K562 (cell line): ENCODE measurements around the gene ADAM33. TPM values are rescaled to one million over a fixed set of nuclear protein-coding genes. Genes with fewer than 3 reads are reported as not detected.

Experiments
- C11orf30 ChIP-seq: fragments of 450-650 bp; IDR thresholded peaks from 2 replicates; pipeline ENCODE4 v1.6.1; 2016; ENCODE audit warnings: low read depth, mild to moderate bottlenecking
- DEAF1 ChIP-seq: fragments of 450-650 bp; formaldehyde crosslinking; IDR thresholded peaks from 2 replicates; pipeline ENCODE4 v1.4.0; 2020; ENCODE audit warnings: mild to moderate bottlenecking, moderate library complexity
- ILF3 ChIP-seq: fragments of 450-650 bp; IDR thresholded peaks from 2 replicates; pipeline ENCODE4 v1.6.1; 2018; ENCODE audit warnings: antibody characterized with exemption, mild to moderate bottlenecking, moderate library complexity, borderline replicate concordance
- PHB2 ChIP-seq: fragments of 450-650 bp; IDR thresholded peaks from 2 replicates; pipeline ENCODE4 v1.6.1; 2017; ENCODE audit warnings: low read depth
- SIRT6 ChIP-seq: IDR thresholded peaks from one replicate; pipeline ENCODE4 v1.6.1; 2012; ENCODE audit warnings: low read depth, mild to moderate bottlenecking, control low read depth, inconsistent platforms, low read length, moderate library complexity
- ZNF507 ChIP-seq: conservative IDR thresholded peaks from 2 replicates; pipeline ENCODE4 v1.6.1; 2017; ENCODE audit warnings: missing genetic modification characterization, missing compliant biosample characterization
- ZNF695 ChIP-seq: fragments of 450-650 bp; formaldehyde crosslinking; IDR thresholded peaks from 2 replicates; pipeline ENCODE4 v1.4.0; 2020; ENCODE audit warnings: mild to moderate bottlenecking, moderate library complexity
- polyA plus RNA-seq, 8 experiments: library from polyadenylated mRNA; depleted of rRNA in 4 of 8; stranded (reverse) in 5 of 8; unstranded in 3 of 8; fragments of >200 nt; fragmentation: Nextera tagmentation in 2 of 8; fragmentation: Illumina TruSeq in 1 of 8; extraction: Ambion mirVana in 2 of 8; extraction: Trizol in 1 of 8; gene quantifications; 2 replicates each; pipeline versions ENCODE4 v1.2.1 to v1.2.3, GENCODE V29; 2011 to 2014; ENCODE audit warnings: inconsistent platforms in 1 of 8, missing spikeins in 1 of 8
- total RNA-seq, 7 experiments: library from RNA; depleted of rRNA in 6 of 7; stranded (reverse); fragments of >200 nt in 6 of 7; fragmentation: Illumina TruSeq in 2 of 7; extraction: Trizol in 2 of 7; gene quantifications; 2 replicates each; pipeline versions ENCODE4 v1.2.1 to v1.2.3, GENCODE V29; 2011 to 2021; ENCODE audit warnings: low replicate concordance in 1 of 7
- TF ChIP-seq, protein P1 (sequence below): sonication (generic); formaldehyde crosslinking; IDR thresholded peaks from 2 replicates; pipeline ENCODE4 v1.9.0; 2022; ENCODE audit warnings: mild to moderate bottlenecking, missing genetic modification reagents
- TF ChIP-seq, protein P2 (sequence below): IDR thresholded peaks from 3 replicates; pipeline ENCODE4 v1.6.1; 2011; ENCODE audit warnings: borderline replicate concordance, mild to moderate bottlenecking; ENCODE audit not compliant: insufficient read length, insufficient read depth
- TF ChIP-seq, protein P3 (sequence below), 3 experiments: fragments of 200-800 bp in 1 of 3; fragments of 250-450 bp in 1 of 3; fragments of 450-650 bp in 1 of 3; sonication (Bioruptor Pico) in 1 of 3; sonication (Bioruptor generic) in 1 of 3; formaldehyde crosslinking in 1 of 3; IDR thresholded peaks; 2 replicates each; pipeline versions ENCODE4 v1.6.1 to v1.8.0; 2016 to 2022; ENCODE audit warnings: mild to moderate bottlenecking in 2 of 3, missing genetic modification characterization in 2 of 3, missing compliant biosample characterization in 1 of 3, moderate library complexity in 1 of 3
- TF ChIP-seq, protein P4 (sequence below): sonication (generic); formaldehyde crosslinking; IDR thresholded peaks from 2 replicates; pipeline ENCODE4 v1.8.0; 2022; ENCODE audit warnings: mild to moderate bottlenecking, missing genetic modification reagents

Gene ADAM33
- total and polyA plus RNA-seq, 9 of the 15 experiments (the other 6 are each of a cell fraction or from before 2014, with no cell fraction given), result not detected

DNA sequence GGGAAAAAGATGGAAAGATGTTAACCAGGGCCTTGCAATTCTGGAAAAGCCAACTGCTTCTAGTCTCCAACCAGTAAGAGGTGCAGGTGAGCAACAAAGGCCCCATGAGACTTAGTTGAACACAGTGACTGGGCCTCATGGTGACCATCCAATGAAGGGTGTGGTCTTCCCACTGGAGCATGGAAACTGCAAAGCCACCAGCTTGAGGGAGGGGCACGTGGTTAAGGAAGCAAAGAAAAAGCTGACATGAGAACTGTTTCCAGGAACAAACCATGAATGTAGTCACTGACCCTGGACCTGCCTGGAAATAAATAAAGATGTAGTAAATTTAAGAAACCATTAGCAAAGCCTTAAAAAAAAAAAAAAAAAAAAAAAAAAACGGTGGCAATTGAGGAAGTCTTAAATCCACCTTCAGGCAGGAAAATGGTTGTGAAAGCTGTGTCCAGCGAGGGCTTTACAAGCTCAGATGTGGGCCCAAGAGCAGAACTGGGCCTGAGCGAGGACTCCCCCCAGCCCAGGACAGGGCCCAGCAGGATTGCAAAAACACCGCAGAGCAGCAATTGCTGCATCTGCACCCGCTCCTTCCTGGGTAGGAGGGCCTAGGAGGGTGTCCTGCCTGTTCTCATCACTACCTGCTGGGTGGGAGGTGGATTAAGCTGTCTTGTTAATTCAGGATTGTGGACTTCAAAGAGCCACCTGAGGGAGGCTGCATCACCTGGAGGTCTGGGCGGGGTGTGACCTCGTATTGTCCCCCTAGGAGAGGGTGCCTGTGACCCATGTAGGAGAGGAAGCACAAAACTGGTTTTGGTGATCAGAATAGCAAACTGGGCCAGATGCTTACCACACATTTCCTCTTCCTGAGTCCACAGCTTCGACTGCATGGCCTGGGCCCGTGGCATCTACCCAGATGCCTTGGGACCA is 28.9 kb downstream of the ADAM33 start (continued):
- TF ChIP-seq DEAF1 (CRISPR knock-in tag) (no peak), C11orf30 (no peak), ILF3 (no peak), ZNF695 (CRISPR knock-in tag) (no peak), ZNF507 (tag) (no peak), PHB2 (no peak), SIRT6 (no peak)
- TF ChIP-seq, protein P1, sequence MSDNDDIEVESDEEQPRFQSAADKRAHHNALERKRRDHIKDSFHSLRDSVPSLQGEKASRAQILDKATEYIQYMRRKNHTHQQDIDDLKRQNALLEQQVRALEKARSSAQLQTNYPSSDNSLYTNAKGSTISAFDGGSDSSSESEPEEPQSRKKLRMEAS (CRISPR knock-in tag), result 0 out of 2 replicates have a peak, but pooled peaks have one; percentile 19
- TF ChIP-seq, protein P2, sequence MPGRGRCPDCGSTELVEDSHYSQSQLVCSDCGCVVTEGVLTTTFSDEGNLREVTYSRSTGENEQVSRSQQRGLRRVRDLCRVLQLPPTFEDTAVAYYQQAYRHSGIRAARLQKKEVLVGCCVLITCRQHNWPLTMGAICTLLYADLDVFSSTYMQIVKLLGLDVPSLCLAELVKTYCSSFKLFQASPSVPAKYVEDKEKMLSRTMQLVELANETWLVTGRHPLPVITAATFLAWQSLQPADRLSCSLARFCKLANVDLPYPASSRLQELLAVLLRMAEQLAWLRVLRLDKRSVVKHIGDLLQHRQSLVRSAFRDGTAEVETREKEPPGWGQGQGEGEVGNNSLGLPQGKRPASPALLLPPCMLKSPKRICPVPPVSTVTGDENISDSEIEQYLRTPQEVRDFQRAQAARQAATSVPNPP, result no peak
- TF ChIP-seq, protein P3, sequence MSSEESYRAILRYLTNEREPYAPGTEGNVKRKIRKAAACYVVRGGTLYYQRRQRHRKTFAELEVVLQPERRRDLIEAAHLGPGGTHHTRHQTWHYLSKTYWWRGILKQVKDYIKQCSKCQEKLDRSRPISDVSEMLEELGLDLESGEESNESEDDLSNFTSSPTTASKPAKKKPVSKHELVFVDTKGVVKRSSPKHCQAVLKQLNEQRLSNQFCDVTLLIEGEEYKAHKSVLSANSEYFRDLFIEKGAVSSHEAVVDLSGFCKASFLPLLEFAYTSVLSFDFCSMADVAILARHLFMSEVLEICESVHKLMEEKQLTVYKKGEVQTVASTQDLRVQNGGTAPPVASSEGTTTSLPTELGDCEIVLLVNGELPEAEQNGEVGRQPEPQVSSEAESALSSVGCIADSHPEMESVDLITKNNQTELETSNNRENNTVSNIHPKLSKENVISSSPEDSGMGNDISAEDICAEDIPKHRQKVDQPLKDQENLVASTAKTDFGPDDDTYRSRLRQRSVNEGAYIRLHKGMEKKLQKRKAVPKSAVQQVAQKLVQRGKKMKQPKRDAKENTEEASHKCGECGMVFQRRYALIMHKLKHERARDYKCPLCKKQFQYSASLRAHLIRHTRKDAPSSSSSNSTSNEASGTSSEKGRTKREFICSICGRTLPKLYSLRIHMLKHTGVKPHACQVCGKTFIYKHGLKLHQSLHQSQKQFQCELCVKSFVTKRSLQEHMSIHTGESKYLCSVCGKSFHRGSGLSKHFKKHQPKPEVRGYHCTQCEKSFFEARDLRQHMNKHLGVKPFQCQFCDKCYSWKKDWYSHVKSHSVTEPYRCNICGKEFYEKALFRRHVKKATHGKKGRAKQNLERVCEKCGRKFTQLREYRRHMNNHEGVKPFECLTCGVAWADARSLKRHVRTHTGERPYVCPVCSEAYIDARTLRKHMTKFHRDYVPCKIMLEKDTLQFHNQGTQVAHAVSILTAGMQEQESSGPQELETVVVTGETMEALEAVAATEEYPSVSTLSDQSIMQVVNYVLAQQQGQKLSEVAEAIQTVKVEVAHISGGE (CRISPR knock-in tag; IDR thresholded peaks at IDR 0.05), result no peak
- TF ChIP-seq, protein P4, sequence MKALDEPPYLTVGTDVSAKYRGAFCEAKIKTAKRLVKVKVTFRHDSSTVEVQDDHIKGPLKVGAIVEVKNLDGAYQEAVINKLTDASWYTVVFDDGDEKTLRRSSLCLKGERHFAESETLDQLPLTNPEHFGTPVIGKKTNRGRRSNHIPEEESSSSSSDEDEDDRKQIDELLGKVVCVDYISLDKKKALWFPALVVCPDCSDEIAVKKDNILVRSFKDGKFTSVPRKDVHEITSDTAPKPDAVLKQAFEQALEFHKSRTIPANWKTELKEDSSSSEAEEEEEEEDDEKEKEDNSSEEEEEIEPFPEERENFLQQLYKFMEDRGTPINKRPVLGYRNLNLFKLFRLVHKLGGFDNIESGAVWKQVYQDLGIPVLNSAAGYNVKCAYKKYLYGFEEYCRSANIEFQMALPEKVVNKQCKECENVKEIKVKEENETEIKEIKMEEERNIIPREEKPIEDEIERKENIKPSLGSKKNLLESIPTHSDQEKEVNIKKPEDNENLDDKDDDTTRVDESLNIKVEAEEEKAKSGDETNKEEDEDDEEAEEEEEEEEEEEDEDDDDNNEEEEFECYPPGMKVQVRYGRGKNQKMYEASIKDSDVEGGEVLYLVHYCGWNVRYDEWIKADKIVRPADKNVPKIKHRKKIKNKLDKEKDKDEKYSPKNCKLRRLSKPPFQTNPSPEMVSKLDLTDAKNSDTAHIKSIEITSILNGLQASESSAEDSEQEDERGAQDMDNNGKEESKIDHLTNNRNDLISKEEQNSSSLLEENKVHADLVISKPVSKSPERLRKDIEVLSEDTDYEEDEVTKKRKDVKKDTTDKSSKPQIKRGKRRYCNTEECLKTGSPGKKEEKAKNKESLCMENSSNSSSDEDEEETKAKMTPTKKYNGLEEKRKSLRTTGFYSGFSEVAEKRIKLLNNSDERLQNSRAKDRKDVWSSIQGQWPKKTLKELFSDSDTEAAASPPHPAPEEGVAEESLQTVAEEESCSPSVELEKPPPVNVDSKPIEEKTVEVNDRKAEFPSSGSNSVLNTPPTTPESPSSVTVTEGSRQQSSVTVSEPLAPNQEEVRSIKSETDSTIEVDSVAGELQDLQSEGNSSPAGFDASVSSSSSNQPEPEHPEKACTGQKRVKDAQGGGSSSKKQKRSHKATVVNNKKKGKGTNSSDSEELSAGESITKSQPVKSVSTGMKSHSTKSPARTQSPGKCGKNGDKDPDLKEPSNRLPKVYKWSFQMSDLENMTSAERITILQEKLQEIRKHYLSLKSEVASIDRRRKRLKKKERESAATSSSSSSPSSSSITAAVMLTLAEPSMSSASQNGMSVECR (CRISPR knock-in tag), result no peak
